CD1c-positive myeloid dendritic cell (primary cell): ENCODE data around the gene CASR.

Experiments
- DNase-seq: peaks from one replicate; pipeline ENCODE4 v3.0.0-alpha.2; 2016; ENCODE audit errors: extremely low spot score

Gene CASR

GRCh38 chr3:122257644-122258364, 74.3 kb downstream of the CASR start:
- DNase-seq, result peak; percentile 53

GRCh38 chr3:122258757-122259371, 75.4 kb downstream of the CASR start:
- peak; percentile 82 for DNase-seq

GRCh38 chr3:122260206-122260605, 76.7 kb downstream of the CASR start:
- DNase-seq, result no peak

GRCh38 chr3:122263058-122263457, 79.6 kb downstream of the CASR start:
- no peak for DNase-seq

GRCh38 chr3:122263974-122264588, 80.6 kb downstream of the CASR start:
- DNase-seq, result no peak

- DNase-seq, result no peak
Observed at GRCh38 chr3:122265957-122266356, 82.5 kb downstream of the CASR start.

GRCh38 chr3:122268257-122269024, 85.0 kb downstream of the CASR start:
- no peak for DNase-seq

GRCh38 chr3:122269045-122269444, 85.6 kb downstream of the CASR start:
- DNase-seq, result no peak

- no peak for DNase-seq
Observed at GRCh38 chr3:122271246-122271898, 87.9 kb downstream of the CASR start.

GRCh38 chr3:122272879-122273278, 89.4 kb downstream of the CASR start:
- peak; percentile 67 for DNase-seq

- DNase-seq, result no peak
Observed at GRCh38 chr3:122273498-122273897, 90.0 kb downstream of the CASR start.

- no peak for DNase-seq
Observed at GRCh38 chr3:122281891-122282290, 98.4 kb downstream of the CASR start.

GRCh38 chr3:122283796-122284445, 100.5 kb downstream of the CASR start:
- DNase-seq, result no peak

GRCh38 chr3:122284486-122284885, 101.0 kb downstream of the CASR start:
- no peak for DNase-seq

- no peak for DNase-seq
Observed at GRCh38 chr3:122294359-122294758, 110.9 kb downstream of the CASR start.

- DNase-seq, result peak; percentile 62
Observed at GRCh38 chr3:122295266-122296062, 112.0 kb downstream of the CASR start.

GRCh38 chr3:122298239-122298638, 114.8 kb downstream of the CASR start:
- no peak for DNase-seq

GRCh38 chr3:122299215-122299614, 115.7 kb downstream of the CASR start:
- DNase-seq, result no peak

GRCh38 chr3:122299872-122300460, 116.5 kb downstream of the CASR start:
- peak; percentile 67 for DNase-seq

GRCh38 chr3:122301063-122301462, 117.6 kb downstream of the CASR start:
- no peak for DNase-seq
